Fibroblast of lung (primary cell): ENCODE measurements around the gene ZBTB40. TPM values are rescaled to one million over a fixed set of nuclear protein-coding genes. Genes with fewer than 3 reads are reported as not detected.

Experiments used
- DNase-seq, 2 donors: peaks; one replicate each; pipeline versions ENCODE4 v3.0.0 to v3.0.0-alpha.2; 2010; ENCODE audit warnings: low read depth in 2 of 2
- H2AFZ ChIP-seq: 2 replicates; pipeline ENCODE4 v1.5.1; 2012; ENCODE audit warnings: low read length, control low read depth, inconsistent platforms
- H3K27ac ChIP-seq: 2 replicates; pipeline ENCODE4 v1.5.1; 2011; ENCODE audit warnings: low read length, control low read depth; ENCODE audit not compliant: insufficient read depth
- H3K27me3 ChIP-seq: 2 replicates; pipeline ENCODE4 v1.5.1; 2011; ENCODE audit warnings: mild to moderate bottlenecking, low read length; ENCODE audit not compliant: control insufficient read depth, insufficient read depth
- H3K36me3 ChIP-seq: 2 replicates; pipeline ENCODE4 v1.5.1; 2011; ENCODE audit warnings: low read length; ENCODE audit not compliant: control insufficient read depth, insufficient read depth
- H3K4me1 ChIP-seq: 2 replicates; pipeline ENCODE4 v1.5.1; 2011; ENCODE audit warnings: low read length; ENCODE audit not compliant: control insufficient read depth, insufficient read depth; ENCODE audit errors: extremely low read depth
- H3K4me2 ChIP-seq: 2 replicates; pipeline ENCODE4 v1.5.1; 2011; ENCODE audit warnings: low read length, control low read depth; ENCODE audit not compliant: insufficient read depth; ENCODE audit errors: extremely low read depth
- H3K4me3 ChIP-seq, 4 experiments: fragments of 200-600 bp in 1 of 4; sonication (generic) in 1 of 4; replicated peaks in 1 of 4; 2 replicates each; pipeline ENCODE4 v1.5.1; 2011 to 2016; ENCODE audit warnings: low read length in 4 of 4, low read depth in 3 of 4, mild to moderate bottlenecking in 3 of 4, control low read depth in 2 of 4, inconsistent platforms in 1 of 4, mixed read lengths in 1 of 4; ENCODE audit not compliant: insufficient read depth in 1 of 4; ENCODE audit errors: control extremely low read depth in 1 of 4
- H3K79me2 ChIP-seq: 2 replicates; pipeline ENCODE4 v1.5.1; 2012; ENCODE audit warnings: mild to moderate bottlenecking, low read length, inconsistent platforms; ENCODE audit not compliant: control insufficient read depth, insufficient read depth
- H3K9ac ChIP-seq: 2 replicates; pipeline ENCODE4 v1.5.1; 2011; ENCODE audit warnings: mild to moderate bottlenecking, low read length, control low read depth; ENCODE audit not compliant: insufficient read depth
- H3K9me3 ChIP-seq: 2 replicates; pipeline ENCODE4 v1.5.1; 2012; ENCODE audit warnings: low read depth, low read length; ENCODE audit not compliant: control insufficient read depth, insufficient read depth
- H4K20me1 ChIP-seq: 2 replicates; pipeline ENCODE4 v1.5.1; 2011; ENCODE audit warnings: low read length; ENCODE audit not compliant: control insufficient read depth, insufficient read depth; ENCODE audit errors: extremely low read depth
- CTCF ChIP-seq, 2 donors: IDR thresholded peaks in 1 of 2; conservative IDR thresholded peaks in 1 of 2; 1 replicate in 1 of 2; 2 replicates in 1 of 2; pipeline ENCODE4 v1.5.1; 2011 to 2012; ENCODE audit warnings: low read length in 2 of 2, control low read depth in 1 of 2, inconsistent platforms in 1 of 2, low read depth in 1 of 2, mild to moderate bottlenecking in 1 of 2
- EZH2 ChIP-seq: IDR thresholded peaks from 2 replicates; pipeline ENCODE4 v1.5.1; 2012; ENCODE audit warnings: low read length, control low read depth, mild to moderate bottlenecking; ENCODE audit errors: missing control alignments
- polyA plus RNA-seq, 2 donors: library from polyadenylated mRNA; depleted of rRNA in 1 of 2; stranded (reverse) in 1 of 2; unstranded in 1 of 2; fragments of >200 nt; gene quantifications; 2 replicates each; pipeline ENCODE4 v1.2.1, GENCODE V29; 2011 to 2012; ENCODE audit warnings: missing spikeins in 1 of 2
- total RNA-seq: library from RNA; depleted of rRNA; stranded (reverse); fragments of >200 nt; gene quantifications from 2 replicates; pipeline ENCODE4 v1.2.1, GENCODE V29; 2014

The ZBTB40 gene
- total and polyA plus RNA-seq, 2 donors (not counting 1 experiment from before 2014, with no cell fraction given) = 3.4 to 12.4 TPM

- H3K4me3 ChIP-seq = no peak overlapping the region
- no peak for DNase-seq
- H3K4me1 ChIP-seq = no peaks in the 10 kb centered on the region
- H3K9ac ChIP-seq = no peak overlapping the region
- H3K4me2 ChIP-seq = no peak overlapping the region
- H3K9me3 ChIP-seq = no peaks in the 10 kb centered on the region
- TF ChIP-seq EZH2 = no peak
- no peak overlapping the region for H2AFZ ChIP-seq
- H3K27me3 ChIP-seq = no peaks in the 10 kb centered on the region
- no peak overlapping the region for H3K27ac ChIP-seq
- peaks cover 2% of the 10 kb centered on the region for H3K79me2 ChIP-seq
- H3K36me3 ChIP-seq = no peaks in the 10 kb centered on the region
- H4K20me1 ChIP-seq = no peaks in the 10 kb centered on the region
Observed at GRCh38 chr1:22462928-22463327, 11.3 kb downstream of the ZBTB40 start.

DNA sequence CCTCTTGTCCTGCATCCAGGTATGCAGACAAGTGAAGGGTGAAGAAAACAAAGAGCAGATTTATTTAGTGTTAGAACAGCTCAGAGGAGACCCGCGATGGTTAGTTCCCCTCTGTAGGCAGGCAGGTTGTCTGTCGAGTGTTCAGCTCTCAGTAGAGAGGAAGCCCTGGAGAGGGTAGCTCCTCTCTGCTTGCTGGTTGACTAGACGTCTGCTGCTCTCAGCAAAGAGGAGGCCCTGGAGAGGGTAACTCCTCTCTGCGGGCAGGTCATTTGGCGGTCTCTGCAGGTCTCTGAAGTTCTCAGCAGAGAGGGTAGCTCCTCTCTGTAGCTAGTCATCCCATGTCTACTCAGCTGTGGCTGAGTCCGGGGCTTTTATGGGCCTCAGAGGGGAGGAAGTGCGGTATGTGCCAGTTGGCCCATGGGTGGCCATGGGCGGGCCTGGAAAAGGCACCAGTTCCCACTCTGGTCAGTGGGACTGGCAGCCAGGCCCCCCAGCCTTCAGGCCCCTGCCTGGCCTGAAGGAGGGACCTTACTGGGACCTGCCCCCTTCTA, 13.4 kb downstream of the ZBTB40 start:
- H3K27ac ChIP-seq = no peak overlapping the region
- TF ChIP-seq EZH2 = no peak
- no peak for TF ChIP-seq CTCF (conservative IDR thresholded peaks at IDR 0.05 in 1 of 2, IDR thresholded peaks at IDR 0.05 in 1 of 2; ENCODE audit: low read depth in 1 of 2, low read length in 2 of 2)
- no peak for DNase-seq
- no peaks in the 10 kb centered on the region for H3K9me3 ChIP-seq
- no peaks in the 10 kb centered on the region for H4K20me1 ChIP-seq
- H3K79me2 ChIP-seq = peaks cover 2% of the 10 kb centered on the region
- H3K4me2 ChIP-seq = no peak overlapping the region
- no peak overlapping the region for H3K9ac ChIP-seq
- no peaks in the 10 kb centered on the region for H3K27me3 ChIP-seq
- H2AFZ ChIP-seq = no peak overlapping the region
- H3K4me3 ChIP-seq = no peak overlapping the region
- H3K4me1 ChIP-seq = no peaks in the 10 kb centered on the region
- no peaks in the 10 kb centered on the region for H3K36me3 ChIP-seq

DNA sequence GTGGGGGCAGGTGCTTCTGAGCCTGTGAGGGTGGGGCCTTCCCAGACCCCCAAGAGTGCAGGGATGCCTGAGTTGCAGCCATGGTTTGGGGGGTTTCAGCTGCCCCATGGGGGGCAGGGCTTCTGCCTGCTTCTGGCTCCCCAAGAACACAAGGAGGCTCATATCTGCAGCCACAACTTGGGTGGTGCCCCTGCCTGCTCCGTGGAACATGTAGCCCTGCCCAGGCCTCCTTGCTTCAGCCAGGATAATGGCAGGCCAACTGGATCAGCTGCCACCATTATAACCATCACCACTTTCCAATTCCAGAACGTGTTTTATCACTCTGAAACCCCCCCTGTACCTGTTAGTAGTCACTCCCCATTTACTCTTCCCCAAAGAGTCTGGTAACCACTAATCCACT, 14.0 kb downstream of the ZBTB40 start:
- H4K20me1 ChIP-seq = no peaks in the 10 kb centered on the region

More for the DNA sequence above, 14.0 kb downstream of the ZBTB40 start:
- no peak for DNase-seq
- H3K4me2 ChIP-seq = no peak overlapping the region
- peaks cover 2% of the 10 kb centered on the region for H3K79me2 ChIP-seq
- no peak for TF ChIP-seq EZH2
- TF ChIP-seq CTCF (conservative IDR thresholded peaks at IDR 0.05 in 1 of 2, IDR thresholded peaks at IDR 0.05 in 1 of 2; ENCODE audit: low read depth in 1 of 2, low read length in 2 of 2) = no peak
- H3K4me3 ChIP-seq = no peak overlapping the region
- no peaks in the 10 kb centered on the region for H3K27me3 ChIP-seq
- no peak overlapping the region for H3K9ac ChIP-seq
- no peaks in the 10 kb centered on the region for H3K4me1 ChIP-seq
- no peaks in the 10 kb centered on the region for H3K9me3 ChIP-seq
- no peak overlapping the region for H2AFZ ChIP-seq
- no peak overlapping the region for H3K27ac ChIP-seq
- no peaks in the 10 kb centered on the region for H3K36me3 ChIP-seq
